SK-N-SH (cell line): ENCODE results near the gene COG4.

Source experiments
- ELF1 ChIP-seq: IDR thresholded peaks from 2 replicates; pipeline ENCODE4 v1.4.0; 2012
- EZH2phosphoT487 ChIP-seq: fragments of 200-600 bp; sonication (generic); IDR thresholded peaks from 2 replicates; pipeline ENCODE4 v1.6.1; 2017; ENCODE audit warnings: low read depth, mixed run types, mild to moderate bottlenecking, antibody characterized with exemption, moderate library complexity, borderline replicate concordance
- GATA2 ChIP-seq: sonication (generic); formaldehyde crosslinking; IDR thresholded peaks from 2 replicates; pipeline ENCODE4 v1.5.0; 2020; ENCODE audit warnings: mild to moderate bottlenecking, missing genetic modification reagents
- JUND ChIP-seq: IDR thresholded peaks from 2 replicates; pipeline ENCODE4 v1.4.0; 2012
- MXI1 ChIP-seq: IDR thresholded peaks from 2 replicates; pipeline ENCODE4 v1.6.1; 2012; ENCODE audit warnings: mild to moderate bottlenecking, low read depth, low read length, improper control_type of control experiment
- POLR2AphosphoS5 ChIP-seq: IDR thresholded peaks from 2 replicates; pipeline ENCODE4 v1.6.1; 2012; ENCODE audit warnings: low read depth, low read length
- RAD21 ChIP-seq: IDR thresholded peaks from 2 replicates; pipeline ENCODE4 v1.6.1; 2012; ENCODE audit warnings: mild to moderate bottlenecking, low read length
- RCOR1 ChIP-seq: fragments of 150-350 bp; IDR thresholded peaks from 2 replicates; pipeline ENCODE4 v1.6.1; 2017; ENCODE audit warnings: antibody characterized with exemption, low read length
- YY1 ChIP-seq: IDR thresholded peaks from 2 replicates; pipeline ENCODE4 v1.4.0; 2012; ENCODE audit warnings: low read depth, mild to moderate bottlenecking
- TF ChIP-seq, protein P1 (sequence below): fragments of 200-600 bp; sonication (generic); IDR thresholded peaks from 2 replicates; pipeline ENCODE4 v1.6.1; 2017; ENCODE audit warnings: antibody characterized with exemption, mild to moderate bottlenecking, moderate library complexity
- TF ChIP-seq, protein P2 (sequence below): IDR thresholded peaks from 2 replicates; pipeline ENCODE4 v1.4.0; 2012; ENCODE audit warnings: low read depth

DNA sequence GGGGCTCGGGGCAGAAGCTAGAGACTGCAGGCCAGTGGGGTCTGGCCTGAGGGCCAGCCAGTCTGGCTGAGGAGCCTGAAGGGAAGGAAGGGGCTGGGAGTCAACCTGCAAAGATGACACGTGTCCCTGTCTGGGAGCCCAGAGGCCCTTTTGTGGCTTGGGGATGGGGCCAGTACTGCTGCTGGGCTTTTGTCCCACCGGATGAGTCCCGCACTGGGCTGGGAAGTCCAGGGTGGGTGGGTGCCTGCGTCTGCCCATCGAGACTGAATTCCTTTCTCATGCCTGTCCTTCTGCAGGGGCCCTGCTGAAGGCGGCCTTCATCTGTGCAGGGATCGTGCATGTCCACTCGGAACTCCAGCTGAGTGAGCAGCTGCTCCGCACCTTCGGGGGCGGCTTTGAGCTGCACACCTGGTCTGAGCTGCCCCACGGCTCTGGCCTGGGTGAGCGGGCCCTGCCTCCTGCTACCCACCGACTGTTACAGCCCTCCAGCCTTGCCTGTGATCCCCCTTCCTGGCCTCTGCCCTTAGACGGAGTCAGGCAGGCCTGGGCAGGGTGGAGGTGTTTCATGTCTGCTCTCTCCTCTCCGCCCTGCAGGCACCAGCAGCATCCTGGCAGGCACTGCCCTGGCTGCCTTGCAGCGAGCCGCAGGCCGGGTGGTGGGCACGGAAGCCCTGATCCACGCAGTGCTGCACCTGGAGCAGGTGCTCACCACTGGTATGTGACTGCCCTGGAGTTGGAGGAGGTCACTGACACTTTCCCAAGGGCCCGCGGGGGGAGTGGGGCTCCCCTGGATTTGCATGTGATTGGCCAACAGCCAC is 48.1 kb downstream of the COG4 start:
- TF ChIP-seq, protein P1, sequence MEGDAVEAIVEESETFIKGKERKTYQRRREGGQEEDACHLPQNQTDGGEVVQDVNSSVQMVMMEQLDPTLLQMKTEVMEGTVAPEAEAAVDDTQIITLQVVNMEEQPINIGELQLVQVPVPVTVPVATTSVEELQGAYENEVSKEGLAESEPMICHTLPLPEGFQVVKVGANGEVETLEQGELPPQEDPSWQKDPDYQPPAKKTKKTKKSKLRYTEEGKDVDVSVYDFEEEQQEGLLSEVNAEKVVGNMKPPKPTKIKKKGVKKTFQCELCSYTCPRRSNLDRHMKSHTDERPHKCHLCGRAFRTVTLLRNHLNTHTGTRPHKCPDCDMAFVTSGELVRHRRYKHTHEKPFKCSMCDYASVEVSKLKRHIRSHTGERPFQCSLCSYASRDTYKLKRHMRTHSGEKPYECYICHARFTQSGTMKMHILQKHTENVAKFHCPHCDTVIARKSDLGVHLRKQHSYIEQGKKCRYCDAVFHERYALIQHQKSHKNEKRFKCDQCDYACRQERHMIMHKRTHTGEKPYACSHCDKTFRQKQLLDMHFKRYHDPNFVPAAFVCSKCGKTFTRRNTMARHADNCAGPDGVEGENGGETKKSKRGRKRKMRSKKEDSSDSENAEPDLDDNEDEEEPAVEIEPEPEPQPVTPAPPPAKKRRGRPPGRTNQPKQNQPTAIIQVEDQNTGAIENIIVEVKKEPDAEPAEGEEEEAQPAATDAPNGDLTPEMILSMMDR, result no peak
- TF ChIP-seq POLR2AphosphoS5 (no peak), EZH2phosphoT487 (no peak), YY1 (no peak), RAD21 (no peak), GATA2 (CRISPR knock-in tag) (no peak), ELF1 (no peak), JUND (no peak), MXI1 (no peak), RCOR1 (no peak)
- TF ChIP-seq, protein P2, sequence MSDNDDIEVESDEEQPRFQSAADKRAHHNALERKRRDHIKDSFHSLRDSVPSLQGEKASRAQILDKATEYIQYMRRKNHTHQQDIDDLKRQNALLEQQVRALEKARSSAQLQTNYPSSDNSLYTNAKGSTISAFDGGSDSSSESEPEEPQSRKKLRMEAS, result no peak
